DMS 273 (cell line): ENCODE data around the gene KIR2DL3.
"Not testable (repeated sequence)": the region's sequence is repeated elsewhere in the genome, so short reads cannot be mapped to it uniquely, and the experiment has no call there.

Experiments used
- DNase-seq: peaks from one replicate; lab custom pipeline; 2025; ENCODE audit not compliant: unreplicated experiment; lab: John Stamatoyannopoulos, UW

KIR2DL3 gene

GRCh38 chr19:54741950-54742349 lies 3.6 kb downstream of the KIR2DL3 start:
- DNase-seq, result not testable (repeated sequence)

GRCh38 chr19:54744080-54744479 lies 5.8 kb downstream of the KIR2DL3 start:
- not testable (repeated sequence) for DNase-seq

- DNase-seq, result not testable (repeated sequence)
Measured at GRCh38 chr19:54747614-54748322, 9.5 kb downstream of the KIR2DL3 start.

- DNase-seq, result not testable (repeated sequence)
Measured at GRCh38 chr19:54750276-54750675, 12.0 kb downstream of the KIR2DL3 start.

- DNase-seq, result not testable (repeated sequence)
Measured at GRCh38 chr19:54756204-54757110, 18.1 kb downstream of the KIR2DL3 start.

- DNase-seq, result not testable (repeated sequence)
Measured at GRCh38 chr19:54758577-54758976, 20.3 kb downstream of the KIR2DL3 start.

GRCh38 chr19:54764219-54764618 lies 25.9 kb downstream of the KIR2DL3 start:
- DNase-seq, result not testable (repeated sequence)

- not testable (repeated sequence) for DNase-seq
Measured at GRCh38 chr19:54766464-54766863, 28.2 kb downstream of the KIR2DL3 start.

GRCh38 chr19:54769646-54770045 lies 31.3 kb downstream of the KIR2DL3 start, which contains the start of gene KIR2DL1:
Gene KIR2DL1 (plus strand): TSS chr19:54769793. CDS start chr19:54769851, 58 bp downstream.
- not testable (repeated sequence) for DNase-seq

GRCh38 chr19:54770511-54770910 lies 32.2 kb downstream of the KIR2DL3 start:
- DNase-seq, result not testable (repeated sequence)

- not testable (repeated sequence) for DNase-seq
Measured at GRCh38 chr19:54771018-54771960, 33.0 kb downstream of the KIR2DL3 start.

GRCh38 chr19:54772666-54773065 lies 34.4 kb downstream of the KIR2DL3 start:
- not testable (repeated sequence) for DNase-seq

- not testable (repeated sequence) for DNase-seq
Measured at GRCh38 chr19:54775095-54775815, 36.9 kb downstream of the KIR2DL3 start.

- DNase-seq, result not testable (repeated sequence)
Measured at GRCh38 chr19:54775830-54776229, 37.5 kb downstream of the KIR2DL3 start.

- not testable (repeated sequence) for DNase-seq
Measured at GRCh38 chr19:54777851-54778250, 39.5 kb downstream of the KIR2DL3 start.

GRCh38 chr19:54778896-54779295 lies 40.6 kb downstream of the KIR2DL3 start:
- not testable (repeated sequence) for DNase-seq

GRCh38 chr19:54782916-54783315 lies 44.6 kb downstream of the KIR2DL3 start:
- not testable (repeated sequence) for DNase-seq

- DNase-seq, result not testable (repeated sequence)
Measured at GRCh38 chr19:54786091-54786723, 47.9 kb downstream of the KIR2DL3 start.

- DNase-seq, result not testable (repeated sequence)
Measured at GRCh38 chr19:54788154-54788553, 49.8 kb downstream of the KIR2DL3 start.
